Measurements from ENCODE around the gene MT1E. TPM values are rescaled to one million over a fixed set of nuclear protein-coding genes. Genes with fewer than 3 reads are reported as not detected.

MT1E gene
- total RNA-seq, 1 donor from 2014 or later = 18.8 TPM

DNA sequence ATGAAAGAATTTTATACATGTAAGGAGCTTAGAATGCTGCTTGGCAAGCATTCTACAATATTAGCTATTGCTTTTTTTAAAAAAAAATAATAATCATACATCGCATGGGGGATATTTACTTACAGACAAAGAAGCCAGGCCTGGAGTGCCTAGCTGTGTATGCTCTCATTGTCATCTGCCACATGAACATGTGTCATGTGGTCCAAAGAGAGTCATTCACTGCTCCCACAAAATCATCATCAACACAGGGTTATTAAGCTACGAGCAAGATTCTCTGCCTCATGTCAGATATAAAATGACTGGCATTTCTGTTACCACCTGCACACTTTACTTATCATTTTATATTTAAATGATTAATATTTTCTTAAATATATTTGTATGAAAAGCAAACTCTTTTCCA is 1.9 kb upstream of the MT1E start:
- Histone ChIP-seq H3K4me3 (ENCODE audit: low read length in 3 of 3) (no peak overlapping the region), H3K9ac (ENCODE audit: low read depth in 1 of 3, low read length in 3 of 3) (no peak overlapping the region), H3K4me1 (ENCODE audit: control insufficient read depth in 3 of 3, insufficient read depth in 3 of 3, low read length in 3 of 3) (peaks cover 15 to 30% (median 27%) of the 10 kb centered on the region in 3 donors), H3K27me3 (ENCODE audit: control insufficient read depth in 3 of 3, insufficient read depth in 3 of 3, low read length in 3 of 3) (no peaks in the 10 kb centered on the region), H3K9me3 (ENCODE audit: control insufficient read depth in 3 of 3, low read length in 3 of 3) (no peaks in the 10 kb centered on the region), H3K36me3 (ENCODE audit: control insufficient read depth in 3 of 3, insufficient read depth in 3 of 3, low read length in 3 of 3) (no peaks in the 10 kb centered on the region), H3K27ac (ENCODE audit: low read depth, low read length) (no peak overlapping the region)

DNA sequence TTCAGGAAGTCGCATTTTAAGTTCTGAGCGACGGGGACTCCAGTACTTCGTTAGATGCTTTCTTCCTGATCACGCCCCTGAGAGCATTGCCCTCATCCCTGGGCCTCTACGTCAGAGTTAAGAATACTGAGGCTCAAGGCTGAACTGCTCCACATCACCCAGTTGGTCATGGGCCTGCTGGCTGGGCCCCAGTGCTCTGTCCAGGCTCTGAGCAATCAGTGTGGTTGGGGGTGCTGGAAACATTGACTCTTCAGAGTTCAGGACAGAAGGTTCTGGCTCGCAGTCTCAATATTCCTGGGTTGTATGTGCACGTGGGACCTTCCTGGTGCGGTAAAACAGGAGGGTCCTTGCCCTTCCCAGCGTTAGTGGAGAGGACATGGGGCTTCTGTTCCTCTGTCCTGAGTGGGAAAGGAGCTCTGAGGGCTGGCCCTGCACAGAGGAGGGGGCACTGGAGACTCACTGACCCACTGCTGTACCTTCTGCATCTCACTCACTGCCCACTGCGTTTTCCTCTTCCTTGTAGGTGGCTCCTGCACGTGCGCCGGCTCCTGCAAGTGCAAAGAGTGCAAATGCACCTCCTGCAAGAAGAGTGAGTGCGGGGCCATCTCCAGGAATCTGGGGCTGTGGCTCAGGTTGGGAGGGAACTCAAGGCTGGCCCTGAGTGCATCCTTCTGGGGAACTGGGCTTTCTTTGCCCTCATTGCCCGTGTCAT is 518 bp downstream of the MT1E start:
- peak overlapping the region; percentile 88 to 95 (median 90) for H3K4me3 ChIP-seq (ENCODE audit: low read length in 3 of 3)
- H3K4me1 ChIP-seq (ENCODE audit: control insufficient read depth in 3 of 3, insufficient read depth in 3 of 3, low read length in 3 of 3) = peaks cover 27 to 42% (median 38%) of the 10 kb centered on the region in 3 donors
- H3K36me3 ChIP-seq (ENCODE audit: control insufficient read depth in 3 of 3, insufficient read depth in 3 of 3, low read length in 3 of 3) = no peaks in the 10 kb centered on the region
- peak overlapping the region; percentile 88 to 98 (median 97) for H3K9ac ChIP-seq (ENCODE audit: low read depth in 1 of 3, low read length in 3 of 3)
- H3K27ac ChIP-seq (ENCODE audit: low read depth, low read length) = peak overlapping the region; percentile 90
- H3K27me3 ChIP-seq (ENCODE audit: control insufficient read depth in 3 of 3, insufficient read depth in 3 of 3, low read length in 3 of 3) = no peaks in the 10 kb centered on the region
- no peaks in the 10 kb centered on the region for H3K9me3 ChIP-seq (ENCODE audit: control insufficient read depth in 3 of 3, low read length in 3 of 3)

DNA sequence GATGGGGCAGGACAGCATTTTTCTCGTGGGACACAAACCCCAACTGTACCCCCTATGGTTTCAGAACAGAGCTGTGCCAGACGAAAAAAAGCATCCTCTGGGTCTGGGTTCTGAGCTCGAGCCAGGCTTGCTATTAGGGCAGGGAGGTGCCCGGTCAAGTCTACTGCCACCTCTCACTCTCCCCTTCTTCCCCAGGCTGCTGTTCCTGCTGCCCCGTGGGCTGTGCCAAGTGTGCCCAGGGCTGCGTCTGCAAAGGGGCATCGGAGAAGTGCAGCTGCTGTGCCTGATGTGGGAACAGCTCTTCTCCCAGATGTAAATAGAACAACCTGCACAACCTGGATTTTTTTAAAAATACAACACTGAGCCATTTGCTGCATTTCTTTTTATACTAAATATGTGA is 1.1 kb downstream of the MT1E start:
- peak overlapping the region; percentile 88 to 95 (median 90) for H3K4me3 ChIP-seq (ENCODE audit: low read length in 3 of 3)
- H3K9me3 ChIP-seq (ENCODE audit: control insufficient read depth in 3 of 3, low read length in 3 of 3) = no peaks in the 10 kb centered on the region
- no peaks in the 10 kb centered on the region for H3K36me3 ChIP-seq (ENCODE audit: control insufficient read depth in 3 of 3, insufficient read depth in 3 of 3, low read length in 3 of 3)
- H3K9ac ChIP-seq (ENCODE audit: low read depth in 1 of 3, low read length in 3 of 3) = peak overlapping the region; percentile 88 to 98 (median 97)
- peaks cover 30 to 42% (median 39%) of the 10 kb centered on the region in 3 donors for H3K4me1 ChIP-seq (ENCODE audit: control insufficient read depth in 3 of 3, insufficient read depth in 3 of 3, low read length in 3 of 3)
- H3K27me3 ChIP-seq (ENCODE audit: control insufficient read depth in 3 of 3, insufficient read depth in 3 of 3, low read length in 3 of 3) = no peaks in the 10 kb centered on the region
- peak overlapping the region; percentile 90 for H3K27ac ChIP-seq (ENCODE audit: low read depth, low read length)

DNA sequence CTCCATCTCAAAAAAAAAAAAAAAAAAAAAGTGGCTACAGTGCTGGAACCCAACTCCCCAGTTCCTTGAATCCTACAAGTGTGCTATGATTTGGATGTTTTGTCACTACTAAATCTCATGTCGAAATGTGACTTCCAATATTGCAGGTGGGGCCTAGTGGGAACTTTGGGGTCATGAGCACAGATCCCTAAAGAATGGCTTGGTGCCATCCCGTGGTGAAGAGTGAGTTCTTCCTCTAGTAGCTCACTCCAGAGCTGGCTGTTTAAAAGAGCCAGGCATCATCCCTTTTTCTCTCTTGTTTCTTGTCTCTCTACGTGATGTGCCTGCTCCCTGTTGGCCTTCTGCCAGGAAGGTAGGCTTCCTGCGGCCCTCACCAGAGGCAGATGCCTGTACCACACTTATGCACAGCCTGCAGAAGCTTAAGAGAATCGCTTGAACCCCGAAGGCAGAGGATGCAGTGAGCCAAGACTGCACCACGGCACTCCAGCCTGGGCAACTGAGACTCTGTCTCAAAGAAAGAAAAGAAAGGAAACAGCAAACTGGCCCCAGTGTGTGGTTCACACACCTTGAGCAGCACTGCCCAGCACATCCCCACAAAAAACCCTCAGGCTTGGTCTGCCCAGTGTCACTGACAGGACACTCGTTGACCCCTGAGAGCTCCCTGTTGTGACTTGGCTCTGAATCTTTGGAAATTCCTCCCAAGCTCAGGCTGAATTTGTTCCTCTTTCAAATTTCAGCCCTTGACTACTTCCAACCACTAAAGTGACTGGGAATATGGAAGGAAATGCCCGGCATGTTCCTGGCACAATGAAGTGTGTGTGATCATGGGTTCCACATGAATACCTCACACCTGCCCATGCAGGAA is 3.1 kb downstream of the MT1E start:
- peak overlapping the region in 1 of 3 donors; percentile 40 for H3K9ac ChIP-seq (ENCODE audit: low read depth in 1 of 3, low read length in 3 of 3)
- no peaks in the 10 kb centered on the region for H3K36me3 ChIP-seq (ENCODE audit: control insufficient read depth in 3 of 3, insufficient read depth in 3 of 3, low read length in 3 of 3)
- peaks cover 0 to 7% (median 3%) of the 10 kb centered on the region in 3 donors for H3K27me3 ChIP-seq (ENCODE audit: control insufficient read depth in 3 of 3, insufficient read depth in 3 of 3, low read length in 3 of 3)
- H3K27ac ChIP-seq (ENCODE audit: low read depth, low read length) = peak overlapping the region; percentile 52
- H3K4me1 ChIP-seq (ENCODE audit: control insufficient read depth in 3 of 3, insufficient read depth in 3 of 3, low read length in 3 of 3) = peaks cover 32 to 50% (median 49%) of the 10 kb centered on the region in 3 donors
- no peaks in the 10 kb centered on the region for H3K9me3 ChIP-seq (ENCODE audit: control insufficient read depth in 3 of 3, low read length in 3 of 3)
- H3K4me3 ChIP-seq (ENCODE audit: low read length in 3 of 3) = no peak overlapping the region

GRCh38 chr16:56629531-56629930 is 4.0 kb downstream of the MT1E start:
- Histone ChIP-seq H3K27me3 (ENCODE audit: control insufficient read depth in 3 of 3, insufficient read depth in 3 of 3, low read length in 3 of 3) (peaks cover 0 to 7% (median 3%) of the 10 kb centered on the region in 3 donors), H3K36me3 (ENCODE audit: control insufficient read depth in 3 of 3, insufficient read depth in 3 of 3, low read length in 3 of 3) (no peaks in the 10 kb centered on the region), H3K4me3 (ENCODE audit: low read length in 3 of 3) (no peak overlapping the region), H3K4me1 (ENCODE audit: control insufficient read depth in 3 of 3, insufficient read depth in 3 of 3, low read length in 3 of 3) (peaks cover 32 to 50% (median 49%) of the 10 kb centered on the region in 3 donors), H3K27ac (ENCODE audit: low read depth, low read length) (peak overlapping the region; percentile 52), H3K9ac (ENCODE audit: low read depth in 1 of 3, low read length in 3 of 3) (peak overlapping the region in 2 of 3 donors; percentile 26 to 30), H3K9me3 (ENCODE audit: control insufficient read depth in 3 of 3, low read length in 3 of 3) (no peaks in the 10 kb centered on the region)

DNA sequence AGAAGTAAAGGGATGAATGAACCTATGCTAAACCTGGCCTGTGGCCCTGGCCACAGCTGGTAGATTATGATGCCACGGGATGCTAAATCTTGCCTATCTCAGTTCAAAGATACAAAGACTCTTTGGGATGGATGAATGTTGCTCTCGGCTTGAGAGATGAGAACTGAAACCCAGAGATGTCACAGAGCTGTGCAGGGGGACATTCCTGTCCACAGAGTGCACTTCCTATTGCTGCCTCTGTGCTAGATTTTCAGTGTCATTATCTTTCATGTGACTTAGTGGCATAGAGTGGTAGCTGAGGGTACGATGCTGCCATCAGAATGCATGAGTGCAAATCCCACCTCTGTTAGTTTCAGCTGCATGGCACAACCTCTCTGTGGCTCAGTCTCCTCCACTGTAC is 4.6 kb downstream of the MT1E start:
- no peak overlapping the region for H3K27ac ChIP-seq (ENCODE audit: low read depth, low read length)
- no peak overlapping the region for H3K4me3 ChIP-seq (ENCODE audit: low read length in 3 of 3)
- no peak overlapping the region for H3K9ac ChIP-seq (ENCODE audit: low read depth in 1 of 3, low read length in 3 of 3)
- peaks cover 32 to 45% (median 44%) of the 10 kb centered on the region in 3 donors for H3K4me1 ChIP-seq (ENCODE audit: control insufficient read depth in 3 of 3, insufficient read depth in 3 of 3, low read length in 3 of 3)
- no peaks in the 10 kb centered on the region for H3K9me3 ChIP-seq (ENCODE audit: control insufficient read depth in 3 of 3, low read length in 3 of 3)
- H3K36me3 ChIP-seq (ENCODE audit: control insufficient read depth in 3 of 3, insufficient read depth in 3 of 3, low read length in 3 of 3) = no peaks in the 10 kb centered on the region
- peaks cover 2 to 8% (median 7%) of the 10 kb centered on the region in 3 donors for H3K27me3 ChIP-seq (ENCODE audit: control insufficient read depth in 3 of 3, insufficient read depth in 3 of 3, low read length in 3 of 3)

DNA sequence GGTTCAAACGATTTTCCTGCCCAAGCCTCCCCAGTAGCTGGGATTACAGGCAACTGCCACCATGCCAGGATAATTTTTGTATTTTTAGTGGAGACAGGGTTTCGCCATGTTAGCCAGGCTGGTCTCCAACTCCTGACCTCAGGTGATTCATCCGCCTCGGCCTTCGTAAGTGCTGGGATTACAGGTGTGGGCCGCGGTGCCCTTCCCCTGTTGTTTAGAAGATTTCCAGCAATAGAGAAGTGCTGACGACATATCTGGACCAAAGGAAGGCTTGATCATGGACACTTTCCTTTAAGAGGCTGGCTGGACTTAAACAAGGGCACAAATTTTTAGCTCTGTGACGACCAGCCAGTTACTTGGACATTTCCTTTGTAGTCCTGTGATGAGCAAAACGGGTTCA is 5.6 kb downstream of the MT1E start:
- peaks cover 26 to 39% (median 36%) of the 10 kb centered on the region in 3 donors for H3K4me1 ChIP-seq (ENCODE audit: control insufficient read depth in 3 of 3, insufficient read depth in 3 of 3, low read length in 3 of 3)
- peaks cover 7 to 17% (median 8%) of the 10 kb centered on the region in 3 donors for H3K27me3 ChIP-seq (ENCODE audit: control insufficient read depth in 3 of 3, insufficient read depth in 3 of 3, low read length in 3 of 3)
- H3K36me3 ChIP-seq (ENCODE audit: control insufficient read depth in 3 of 3, insufficient read depth in 3 of 3, low read length in 3 of 3) = no peaks in the 10 kb centered on the region
- H3K27ac ChIP-seq (ENCODE audit: low read depth, low read length) = peak overlapping the region; percentile 42
- H3K9ac ChIP-seq (ENCODE audit: low read depth in 1 of 3, low read length in 3 of 3) = no peak overlapping the region
- no peaks in the 10 kb centered on the region for H3K9me3 ChIP-seq (ENCODE audit: control insufficient read depth in 3 of 3, low read length in 3 of 3)
- no peak overlapping the region for H3K4me3 ChIP-seq (ENCODE audit: low read length in 3 of 3)

- H3K9ac ChIP-seq (ENCODE audit: low read depth in 1 of 3, low read length in 3 of 3) = peak overlapping the region; percentile 54 to 77 (median 67)
- H3K4me3 ChIP-seq (ENCODE audit: low read length in 3 of 3) = peak overlapping the region; percentile 54 to 69 (median 67)
- H3K9me3 ChIP-seq (ENCODE audit: control insufficient read depth in 3 of 3, low read length in 3 of 3) = no peaks in the 10 kb centered on the region
- H3K4me1 ChIP-seq (ENCODE audit: control insufficient read depth in 3 of 3, insufficient read depth in 3 of 3, low read length in 3 of 3) = peaks cover 23 to 34% (median 30%) of the 10 kb centered on the region in 3 donors
- H3K27me3 ChIP-seq (ENCODE audit: control insufficient read depth in 3 of 3, insufficient read depth in 3 of 3, low read length in 3 of 3) = peaks cover 7 to 17% (median 13%) of the 10 kb centered on the region in 3 donors
- no peaks in the 10 kb centered on the region for H3K36me3 ChIP-seq (ENCODE audit: control insufficient read depth in 3 of 3, insufficient read depth in 3 of 3, low read length in 3 of 3)
- peak overlapping the region; percentile 42 for H3K27ac ChIP-seq (ENCODE audit: low read depth, low read length)
Observed at GRCh38 chr16:56631832-56632155, 6.2 kb downstream of the MT1E start.

GRCh38 chr16:56632156-56632847 is 6.7 kb downstream of the MT1E start, which contains the start of gene MT1M:
TSS of gene MT1M (plus strand) at chr16:56632659. CDS start at chr16:56632732, 73 bp downstream.
- H3K27ac ChIP-seq (ENCODE audit: low read depth, low read length) = peak within 1 kb of the TSS; percentile 42
- no peaks in the 10 kb centered on the region for H3K9me3 ChIP-seq (ENCODE audit: control insufficient read depth in 3 of 3, low read length in 3 of 3)
- peak within 1 kb of the TSS; percentile 54 to 77 (median 67) for H3K9ac ChIP-seq (ENCODE audit: low read depth in 1 of 3, low read length in 3 of 3)
- H3K4me1 ChIP-seq (ENCODE audit: control insufficient read depth in 3 of 3, insufficient read depth in 3 of 3, low read length in 3 of 3) = peaks cover 18 to 29% (median 26%) of the 10 kb centered on the region in 3 donors
- H3K4me3 ChIP-seq (ENCODE audit: low read length in 3 of 3) = peak within 1 kb of the TSS; percentile 54 to 69 (median 67)
- H3K27me3 ChIP-seq (ENCODE audit: control insufficient read depth in 3 of 3, insufficient read depth in 3 of 3, low read length in 3 of 3) = peaks cover 7 to 17% (median 13%) of the 10 kb centered on the region in 3 donors
- no peaks in the 10 kb centered on the region for H3K36me3 ChIP-seq (ENCODE audit: control insufficient read depth in 3 of 3, insufficient read depth in 3 of 3, low read length in 3 of 3)
